Measurements from ENCODE around the gene CDPF1. TPM values are rescaled to one million over a fixed set of nuclear protein-coding genes. Genes with fewer than 3 reads are reported as not detected.

CDPF1 gene
- total RNA-seq, 2 experiments from 2014 or later, result 11.9 to 12.1 TPM

DNA sequence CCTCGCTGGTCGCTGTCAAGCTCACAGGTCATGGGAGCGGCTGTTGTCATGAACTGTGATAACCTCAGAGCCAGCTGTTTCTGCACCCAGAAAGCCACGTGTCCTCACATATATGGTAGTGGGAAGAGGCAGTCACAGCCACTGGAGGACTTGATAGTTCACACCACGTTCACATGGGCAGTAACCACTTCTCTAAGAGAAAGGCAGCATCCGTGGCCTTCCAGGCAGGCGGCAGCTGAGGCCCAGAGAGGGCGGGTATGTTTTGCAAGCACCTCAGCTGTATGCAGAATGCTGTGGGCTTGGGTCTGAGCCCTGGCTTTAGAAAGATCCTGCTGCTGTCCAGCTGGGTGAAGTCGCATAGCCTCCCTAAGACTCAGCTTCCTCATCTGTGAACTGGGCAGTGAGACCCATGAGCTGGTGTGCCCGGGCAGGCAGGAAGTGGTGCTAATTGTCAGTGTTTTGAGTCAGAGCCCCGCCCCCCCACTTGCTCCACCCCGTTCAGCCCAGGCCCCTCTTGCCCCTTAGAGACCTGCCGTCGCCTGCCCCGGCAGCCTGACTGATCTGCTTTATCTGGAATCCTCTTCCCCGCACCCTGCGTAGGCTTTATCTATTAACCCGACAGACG is 31.0 kb upstream of the CDPF1 start:
- no peak overlapping the region for H3K4me3 Mint-ChIP-seq
- intact Hi-C loops (cut with micrococcal nuclease), result no loop called here
- ChIA-PET CTCF (interaction anchor here (1.0 kb wide), 1 partner anchor 164 kb away, joined by 3 read pairs; no protein-coding TSS in a partner anchor), POLR2A (interaction anchor here (0.6 to 0.9 kb wide), 3 partner anchors 8 to 31 kb away, joined by 3 to 4 read pairs (median 3); partner anchors contain the start of gene CDPF1)
- DNase-seq, result peak; percentile 24
- peak; percentile 55 for ATAC-seq
- H3K27ac Mint-ChIP-seq, result peak overlapping the region; percentile 53
- H3K4me1 Mint-ChIP-seq (ENCODE audit: low read depth), result peaks cover 3% of the 10 kb centered on the region
- H3K9me3 Mint-ChIP-seq, result no peaks in the 10 kb centered on the region
- H3K27me3 Mint-ChIP-seq, result no peaks in the 10 kb centered on the region
- H3K36me3 Mint-ChIP-seq (ENCODE audit: low read depth), result peaks cover 4% of the 10 kb centered on the region
- TF ChIP-seq, protein P1, sequence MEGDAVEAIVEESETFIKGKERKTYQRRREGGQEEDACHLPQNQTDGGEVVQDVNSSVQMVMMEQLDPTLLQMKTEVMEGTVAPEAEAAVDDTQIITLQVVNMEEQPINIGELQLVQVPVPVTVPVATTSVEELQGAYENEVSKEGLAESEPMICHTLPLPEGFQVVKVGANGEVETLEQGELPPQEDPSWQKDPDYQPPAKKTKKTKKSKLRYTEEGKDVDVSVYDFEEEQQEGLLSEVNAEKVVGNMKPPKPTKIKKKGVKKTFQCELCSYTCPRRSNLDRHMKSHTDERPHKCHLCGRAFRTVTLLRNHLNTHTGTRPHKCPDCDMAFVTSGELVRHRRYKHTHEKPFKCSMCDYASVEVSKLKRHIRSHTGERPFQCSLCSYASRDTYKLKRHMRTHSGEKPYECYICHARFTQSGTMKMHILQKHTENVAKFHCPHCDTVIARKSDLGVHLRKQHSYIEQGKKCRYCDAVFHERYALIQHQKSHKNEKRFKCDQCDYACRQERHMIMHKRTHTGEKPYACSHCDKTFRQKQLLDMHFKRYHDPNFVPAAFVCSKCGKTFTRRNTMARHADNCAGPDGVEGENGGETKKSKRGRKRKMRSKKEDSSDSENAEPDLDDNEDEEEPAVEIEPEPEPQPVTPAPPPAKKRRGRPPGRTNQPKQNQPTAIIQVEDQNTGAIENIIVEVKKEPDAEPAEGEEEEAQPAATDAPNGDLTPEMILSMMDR (IDR thresholded peaks at IDR 0.05), result no peak

DNA sequence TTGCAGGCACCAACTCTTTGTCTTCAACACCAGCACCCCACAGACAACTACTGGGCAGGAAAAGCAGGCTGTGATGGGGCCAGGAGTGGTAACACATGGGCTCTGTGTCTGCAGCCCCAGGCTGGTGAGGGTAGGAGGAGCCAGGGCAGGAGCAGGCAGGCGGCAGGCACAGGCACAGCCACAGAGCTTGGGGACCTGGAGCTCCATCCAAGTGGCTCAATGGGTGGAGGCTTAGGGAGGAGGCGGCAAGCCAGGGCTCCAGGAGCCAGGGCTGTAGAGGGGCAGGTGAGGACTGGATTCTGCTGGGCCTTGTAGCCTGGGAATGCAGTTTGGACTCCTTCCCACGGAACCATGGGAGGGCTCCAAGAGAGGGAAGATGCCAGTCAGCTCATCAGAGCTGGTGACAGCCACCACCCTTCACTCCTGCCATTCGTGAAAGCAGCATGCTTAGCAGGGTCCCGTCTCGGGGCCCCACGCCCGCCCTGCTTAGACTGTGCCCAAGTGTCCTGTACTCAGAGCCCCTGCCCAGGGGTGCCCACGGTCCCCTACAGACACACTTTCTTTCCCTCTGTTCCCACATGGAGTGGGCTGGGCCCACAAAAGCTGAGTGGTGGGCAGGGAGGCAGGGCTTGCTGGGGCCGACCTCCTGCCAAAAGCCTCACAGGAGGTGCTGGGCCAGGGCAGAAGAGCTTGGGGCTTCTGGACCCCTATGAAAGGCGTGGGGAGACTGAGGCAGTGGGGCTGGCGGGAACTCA is 30.1 kb upstream of the CDPF1 start:
- DNase-seq (no peak), ATAC-seq (no peak)
- intact Hi-C loops (cut with micrococcal nuclease), result no loop called here
- ChIA-PET POLR2A (interaction anchor here (0.6 to 0.9 kb wide), 3 partner anchors 9 to 30 kb away, joined by 3 to 4 read pairs (median 3); partner anchors contain the start of gene CDPF1), CTCF (no interaction called here)
- Mint-ChIP-seq H3K4me3 (no peak overlapping the region), H3K27me3 (no peaks in the 10 kb centered on the region), H3K36me3 (ENCODE audit: low read depth) (peaks cover 7% of the 10 kb centered on the region), H3K27ac (no peak overlapping the region), H3K9me3 (peaks cover 2% of the 10 kb centered on the region), H3K4me1 (ENCODE audit: low read depth) (peaks cover 3% of the 10 kb centered on the region)
- TF ChIP-seq, protein P1 (IDR thresholded peaks at IDR 0.05), result no peak

DNA sequence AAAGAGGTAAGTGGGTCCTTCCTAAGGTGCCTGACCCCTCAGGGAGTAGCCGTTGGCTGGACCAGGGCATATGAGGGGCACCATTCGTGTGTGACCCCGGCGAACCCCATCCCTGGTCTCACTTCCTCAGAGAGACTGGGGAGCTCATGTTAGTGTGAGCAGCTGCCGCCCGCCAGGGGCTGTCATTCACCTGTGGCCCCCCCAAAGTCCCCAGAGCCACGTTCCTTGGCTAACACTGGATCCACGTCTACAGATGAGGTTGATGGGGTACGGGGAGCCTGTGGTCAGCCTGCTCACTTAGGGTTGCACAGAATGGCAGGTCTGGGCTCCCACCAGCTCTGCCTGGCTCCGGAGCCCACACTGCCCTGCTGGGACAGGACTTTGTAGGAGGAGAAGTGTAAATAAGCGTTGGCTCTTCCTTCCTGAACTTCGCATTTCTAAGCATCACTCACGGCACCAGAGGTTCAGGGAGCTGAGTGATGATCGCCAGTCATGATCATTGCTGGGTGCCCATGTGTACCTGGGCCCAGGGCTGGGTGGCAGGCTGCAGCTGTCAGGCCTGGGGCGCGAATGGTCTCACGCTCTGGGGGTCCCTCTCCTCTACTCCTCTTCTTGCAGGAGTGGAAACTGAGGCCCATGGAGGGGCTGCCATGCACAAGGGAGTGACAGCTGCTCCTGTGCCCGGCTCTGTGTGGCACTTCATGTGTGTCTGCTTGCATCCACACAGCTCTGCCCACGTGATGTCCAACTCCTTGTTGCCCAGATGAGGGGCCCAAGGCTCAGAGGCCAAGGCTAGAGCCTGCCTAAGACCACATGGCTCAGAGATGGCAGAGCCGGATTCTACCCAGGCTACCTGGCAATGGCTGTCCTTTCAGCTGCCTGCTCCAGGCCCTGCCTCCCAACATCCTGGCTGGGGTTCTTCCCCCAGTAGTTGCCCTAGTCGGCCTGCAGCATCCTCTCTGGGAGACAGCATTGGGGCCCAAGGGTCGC is 28.9 kb upstream of the CDPF1 start:
- no peaks in the 10 kb centered on the region for H3K27me3 Mint-ChIP-seq
- ATAC-seq, result no peak
- H3K9me3 Mint-ChIP-seq, result peaks cover 2% of the 10 kb centered on the region
- no peak for DNase-seq
- no peak overlapping the region for H3K27ac Mint-ChIP-seq
- H3K36me3 Mint-ChIP-seq (ENCODE audit: low read depth), result peaks cover 9% of the 10 kb centered on the region
- no peak overlapping the region for H3K4me3 Mint-ChIP-seq
- POLR2A ChIA-PET, result no interaction called here
- H3K4me1 Mint-ChIP-seq (ENCODE audit: low read depth), result peaks cover 3% of the 10 kb centered on the region
- intact Hi-C loops (cut with micrococcal nuclease), result no loop called here
- CTCF ChIA-PET, result no interaction called here
- TF ChIP-seq, protein P1 (IDR thresholded peaks at IDR 0.05), result no peak

DNA sequence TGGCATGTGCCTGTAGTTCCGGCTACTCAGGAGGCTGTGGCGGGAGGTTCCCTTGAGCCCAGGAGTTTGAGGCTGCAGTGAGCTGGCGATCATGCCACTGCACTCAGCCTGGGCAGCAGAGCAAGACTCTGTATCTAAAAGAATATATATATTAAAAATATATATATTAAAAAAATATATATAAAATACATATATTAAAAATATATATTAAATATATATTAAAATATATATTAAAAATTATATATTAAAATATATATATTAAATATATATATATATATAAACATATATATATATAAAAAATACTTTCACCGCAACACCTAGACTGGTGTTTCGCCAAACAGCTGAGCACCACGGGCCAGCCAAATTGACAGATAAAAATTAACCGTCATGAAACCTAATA is 26.5 kb upstream of the CDPF1 start:
- Mint-ChIP-seq H3K9me3 (peaks cover 2% of the 10 kb centered on the region), H3K27me3 (no peaks in the 10 kb centered on the region), H3K4me3 (no peak overlapping the region), H3K36me3 (ENCODE audit: low read depth) (peaks cover 7% of the 10 kb centered on the region), H3K4me1 (ENCODE audit: low read depth) (peaks cover 3% of the 10 kb centered on the region), H3K27ac (no peak overlapping the region)
- ATAC-seq (no peak), DNase-seq (no peak)
- CTCF ChIA-PET, result interaction anchor here (1.5 kb wide), 1 partner anchor 9 kb away, joined by 6 read pairs; the partner anchor contains the start of gene TTC38
- POLR2A ChIA-PET, result interaction anchor here (0.9 to 2.1 kb wide), 3 partner anchors 8 to 20 kb away, joined by 4 to 7 read pairs (median 7); partner anchors contain the start of gene GTSE1
- TF ChIP-seq, protein P1 (IDR thresholded peaks at IDR 0.05), result no peak
- intact Hi-C loops (cut with micrococcal nuclease), result no loop called here

All from activated CD8-positive, alpha-beta T cell treated with anti-CD3 and anti-CD28 coated beads for 36 hours (primary cell).